Glomerular visceral epithelial cell (primary cell): ENCODE results near the gene PIGM.
"Not testable (repeated sequence)": the region's sequence is repeated elsewhere in the genome, so short reads cannot be mapped to it uniquely, and the experiment has no call there.

Experiments
- DNase-seq: peaks from one replicate; pipeline ENCODE4 v3.0.0-alpha.2; 2016; ENCODE audit errors: extremely low spot score

The PIGM gene

GRCh38 chr1:160061369-160062229, 29.8 kb upstream of the PIGM start:
- DNase-seq: no peak

- DNase-seq: no peak
These were observed 26.3 kb upstream of the PIGM start for GRCh38 chr1:160058087-160058486.

- DNase-seq: no peak
These were observed 24.9 kb upstream of the PIGM start for GRCh38 chr1:160056648-160057169.

GRCh38 chr1:160053548-160054365, 22.0 kb upstream of the PIGM start:
- DNase-seq: no peak

GRCh38 chr1:160052936-160053335, 21.1 kb upstream of the PIGM start:
- DNase-seq: no peak

- no peak for DNase-seq
These were observed 18.8 kb upstream of the PIGM start for GRCh38 chr1:160050619-160051018.

GRCh38 chr1:160050182-160050581, 18.4 kb upstream of the PIGM start:
- DNase-seq: not testable (repeated sequence)

GRCh38 chr1:160049101-160049500, 17.3 kb upstream of the PIGM start:
- DNase-seq: no peak

GRCh38 chr1:160048335-160048734, 16.5 kb upstream of the PIGM start:
- DNase-seq: no peak

- DNase-seq: no peak
These were observed 15.6 kb upstream of the PIGM start for GRCh38 chr1:160047111-160047991.

- DNase-seq: peak; percentile 42
These were observed 14.8 kb upstream of the PIGM start for GRCh38 chr1:160046494-160047110.

GRCh38 chr1:160045653-160046052, 13.9 kb upstream of the PIGM start:
- no peak for DNase-seq

GRCh38 chr1:160043543-160043942, 11.8 kb upstream of the PIGM start:
- DNase-seq: no peak

GRCh38 chr1:160040476-160040875, 8.7 kb upstream of the PIGM start:
- no peak for DNase-seq

GRCh38 chr1:160032165-160032820, 503 bp upstream of the PIGM start:
- DNase-seq: peak; percentile 33

- no peak for DNase-seq
These were observed 979 bp downstream of the PIGM start for GRCh38 chr1:160030657-160031364.

GRCh38 chr1:160028426-160028825, 3.4 kb downstream of the PIGM start:
- no peak for DNase-seq

GRCh38 chr1:160025314-160025713, 6.5 kb downstream of the PIGM start:
- DNase-seq: no peak

GRCh38 chr1:160024195-160024905, 7.4 kb downstream of the PIGM start:
- no peak for DNase-seq
